ENCODE results near the gene AKAP4.

AKAP4 gene

DNA sequence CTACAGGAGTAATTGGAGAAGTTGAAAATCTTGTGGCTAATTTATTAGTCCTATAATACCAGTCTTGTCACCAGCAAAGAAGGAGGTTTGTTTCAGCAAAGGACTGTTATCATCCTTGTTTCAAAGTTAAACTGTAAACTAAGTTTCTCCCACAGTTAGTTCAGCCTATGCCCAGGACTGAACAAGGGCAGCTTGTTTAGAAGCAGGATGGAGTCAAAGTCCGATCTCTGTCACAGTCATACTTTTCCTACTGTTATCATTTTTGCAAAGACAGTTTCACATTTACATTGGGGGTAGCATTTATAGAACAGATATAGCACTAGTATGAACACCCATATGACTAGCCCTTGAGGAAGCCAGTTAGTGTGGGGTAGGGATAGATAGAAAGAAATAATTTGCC lies 46.4 kb downstream of the AKAP4 start:
- H3K4me3 ChIP-seq = no peak overlapping the region
- no peak for DNase-seq (ENCODE audit: low read depth, low spot score)
- TF ChIP-seq POLR2AphosphoS5 (IDR thresholded peaks at IDR 0.05; ENCODE audit: borderline replicate concordance, low read depth, low read length) (no peak), EZH2 (IDR thresholded peaks at IDR 0.05) (no peak), FOXP2 (optimal IDR thresholded peaks at IDR 0.05; ENCODE audit: control extremely low read depth, extremely low read length, insufficient read depth) (no peak)
- no peaks in the 10 kb centered on the region for H3K9me3 ChIP-seq (ENCODE audit: low read depth, low read length)
- no peak overlapping the region for H3K9ac ChIP-seq (ENCODE audit: insufficient read length)
- H3K27ac ChIP-seq = no peak overlapping the region
- H3K36me3 ChIP-seq (ENCODE audit: insufficient read depth, low read length) = no peaks in the 10 kb centered on the region

DNA sequence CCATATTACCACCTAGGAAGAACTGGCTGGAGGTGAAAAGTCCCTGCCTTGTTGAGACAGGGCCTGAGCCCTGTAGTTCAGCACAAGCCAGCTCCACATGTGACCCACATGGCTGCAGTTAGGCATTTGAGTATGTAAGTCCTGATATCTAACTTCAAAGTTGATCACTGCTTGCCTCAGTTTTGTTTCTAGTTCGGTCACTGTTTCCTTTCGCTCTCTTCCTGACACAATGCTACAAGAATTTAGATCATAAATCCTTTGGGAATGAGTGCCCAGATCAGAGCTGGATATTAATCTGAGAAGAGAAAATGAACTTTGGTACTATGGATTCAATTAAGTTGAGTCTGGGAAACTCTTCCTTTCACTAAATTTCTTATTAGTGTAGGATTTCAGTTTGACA lies 48.4 kb downstream of the AKAP4 start:
- no peak overlapping the region for H3K9ac ChIP-seq (ENCODE audit: insufficient read length)
- DNase-seq (ENCODE audit: low read depth, low spot score) = no peak
- no peak for TF ChIP-seq POLR2AphosphoS5 (IDR thresholded peaks at IDR 0.05; ENCODE audit: borderline replicate concordance, low read depth, low read length)
- TF ChIP-seq FOXP2 (optimal IDR thresholded peaks at IDR 0.05; ENCODE audit: control extremely low read depth, extremely low read length, insufficient read depth) = no peak
- TF ChIP-seq EZH2 (IDR thresholded peaks at IDR 0.05) = no peak

DNA sequence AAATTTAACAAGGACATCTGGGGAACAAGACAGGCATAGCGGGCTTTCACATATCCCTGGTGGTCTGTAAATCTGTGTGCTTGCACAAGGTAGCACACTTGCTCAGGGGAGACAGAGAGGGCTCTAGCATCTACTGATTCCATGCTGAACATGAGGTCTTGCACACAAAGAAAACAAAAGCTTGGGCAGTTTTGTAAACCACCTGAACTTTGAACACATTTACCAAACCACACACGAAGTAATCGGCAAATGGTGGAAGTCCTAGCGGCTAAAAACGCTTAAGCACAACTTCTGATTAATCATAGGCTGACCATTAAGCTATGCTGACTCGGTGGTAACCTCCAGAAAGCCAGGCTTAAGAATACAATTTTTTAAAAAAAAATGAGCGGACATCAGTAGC lies 52.8 kb downstream of the AKAP4 start:
- no peak for TF ChIP-seq POLR2AphosphoS5 (IDR thresholded peaks at IDR 0.05; ENCODE audit: borderline replicate concordance, low read depth, low read length)
- no peak for TF ChIP-seq EZH2 (IDR thresholded peaks at IDR 0.05)
- no peak for TF ChIP-seq FOXP2 (optimal IDR thresholded peaks at IDR 0.05; ENCODE audit: control extremely low read depth, extremely low read length, insufficient read depth)
- Histone ChIP-seq H3K9me3 (ENCODE audit: low read depth, low read length) (no peaks in the 10 kb centered on the region), H3K27ac (no peak overlapping the region), H3K9ac (ENCODE audit: insufficient read length) (no peak overlapping the region), H3K36me3 (ENCODE audit: insufficient read depth, low read length) (no peaks in the 10 kb centered on the region), H3K4me3 (no peak overlapping the region)
- DNase-seq (ENCODE audit: low read depth, low spot score) = no peak

More for the DNA sequence above, 48.4 kb downstream of the AKAP4 start:
- Histone ChIP-seq H3K4me3 (no peak overlapping the region), H3K36me3 (ENCODE audit: insufficient read depth, low read length) (no peaks in the 10 kb centered on the region), H3K27ac (no peak overlapping the region), H3K9me3 (ENCODE audit: low read depth, low read length) (no peaks in the 10 kb centered on the region)
